ENCODE results near the gene COPS9.

The COPS9 gene

GRCh38 chr2:240151477-240152031 lies 15.4 kb upstream of the COPS9 start:
- Histone ChIP-seq H3K4me1 (ENCODE audit: control insufficient read depth in 1 of 2, insufficient read depth in 1 of 2, low read depth in 1 of 2, low read length in 1 of 2) (no peaks in the 10 kb centered on the region), H3K9me3 (no peaks in the 10 kb centered on the region), H3K36me3 (no peaks in the 10 kb centered on the region), H3K27me3 (peaks cover 7% of the 10 kb centered on the region), H3K27ac (no peak overlapping the region), H3K4me3 (ENCODE audit: low read depth in 1 of 2, low read length in 1 of 2) (no peak overlapping the region)
- TF ChIP-seq CTCF (IDR thresholded peaks at IDR 0.05): no peak

- H3K4me1 ChIP-seq (ENCODE audit: control insufficient read depth in 1 of 2, insufficient read depth in 1 of 2, low read depth in 1 of 2, low read length in 1 of 2): no peaks in the 10 kb centered on the region
Measured at GRCh38 chr2:240149943-240150784, 14.1 kb upstream of the COPS9 start.

GRCh38 chr2:240147911-240148587 lies 11.9 kb upstream of the COPS9 start:
- H3K4me3 ChIP-seq (ENCODE audit: low read depth in 1 of 2, low read length in 1 of 2): no peak overlapping the region
- H3K27ac ChIP-seq: no peak overlapping the region
- TF ChIP-seq CTCF (IDR thresholded peaks at IDR 0.05): no peak
- H3K27me3 ChIP-seq: peaks cover 11% of the 10 kb centered on the region
- no peaks in the 10 kb centered on the region for H3K4me1 ChIP-seq (ENCODE audit: control insufficient read depth in 1 of 2, insufficient read depth in 1 of 2, low read depth in 1 of 2, low read length in 1 of 2)
- no peaks in the 10 kb centered on the region for H3K36me3 ChIP-seq
- no peaks in the 10 kb centered on the region for H3K9me3 ChIP-seq

More at GRCh38 chr2:240149943-240150784, 14.1 kb upstream of the COPS9 start:
- Histone ChIP-seq H3K4me3 (ENCODE audit: low read depth in 1 of 2, low read length in 1 of 2) (no peak overlapping the region), H3K9me3 (no peaks in the 10 kb centered on the region), H3K36me3 (no peaks in the 10 kb centered on the region), H3K27ac (no peak overlapping the region), H3K27me3 (peaks cover 7% of the 10 kb centered on the region)
- no peak for TF ChIP-seq CTCF (IDR thresholded peaks at IDR 0.05)

- H3K36me3 ChIP-seq: no peaks in the 10 kb centered on the region
- no peaks in the 10 kb centered on the region for H3K9me3 ChIP-seq
- H3K4me1 ChIP-seq (ENCODE audit: control insufficient read depth in 1 of 2, insufficient read depth in 1 of 2, low read depth in 1 of 2, low read length in 1 of 2): no peaks in the 10 kb centered on the region
- no peak for TF ChIP-seq CTCF (IDR thresholded peaks at IDR 0.05)
- peaks cover 16% of the 10 kb centered on the region for H3K27me3 ChIP-seq
- no peak overlapping the region for H3K4me3 ChIP-seq (ENCODE audit: low read depth in 1 of 2, low read length in 1 of 2)
- H3K27ac ChIP-seq: no peak overlapping the region
Measured at GRCh38 chr2:240147382-240147781, 11.3 kb upstream of the COPS9 start.

- TF ChIP-seq CTCF (IDR thresholded peaks at IDR 0.05): no peak
- H3K4me3 ChIP-seq (ENCODE audit: low read depth in 1 of 2, low read length in 1 of 2): no peak overlapping the region
- H3K36me3 ChIP-seq: no peaks in the 10 kb centered on the region
- H3K27ac ChIP-seq: no peak overlapping the region
- H3K4me1 ChIP-seq (ENCODE audit: control insufficient read depth in 1 of 2, insufficient read depth in 1 of 2, low read depth in 1 of 2, low read length in 1 of 2): no peaks in the 10 kb centered on the region
- no peaks in the 10 kb centered on the region for H3K9me3 ChIP-seq
- H3K27me3 ChIP-seq: peaks cover 16% of the 10 kb centered on the region
Measured at GRCh38 chr2:240146627-240147278, 10.6 kb upstream of the COPS9 start.
